Femur (tissue), 1 donor: ENCODE measurements around the gene PAX1.

Experiments
- DNase-seq: peaks from one replicate; pipeline ENCODE4 v3.0.0-alpha.2; 2017

Gene PAX1

GRCh38 chr20:21703717-21704407 is 1.6 kb upstream of the PAX1 start:
- no peak for DNase-seq

GRCh38 chr20:21704408-21705385 is 767 bp upstream of the PAX1 start:
- DNase-seq, result no peak

- no peak for DNase-seq
These were observed 1.1 kb downstream of the PAX1 start for GRCh38 chr20:21706261-21707195.

- no peak for DNase-seq
These were observed 1.8 kb downstream of the PAX1 start for GRCh38 chr20:21707267-21707666.

GRCh38 chr20:21707999-21708737 is 2.7 kb downstream of the PAX1 start:
- no peak for DNase-seq

- no peak for DNase-seq
These were observed 3.5 kb downstream of the PAX1 start for GRCh38 chr20:21708738-21709534.

- DNase-seq, result no peak
These were observed 4.1 kb downstream of the PAX1 start for GRCh38 chr20:21709535-21709904.

- no peak for DNase-seq
These were observed 4.9 kb downstream of the PAX1 start for GRCh38 chr20:21710341-21710740.

- DNase-seq, result no peak
These were observed 5.5 kb downstream of the PAX1 start for GRCh38 chr20:21710863-21711431.

- no peak for DNase-seq
These were observed 7.1 kb downstream of the PAX1 start for GRCh38 chr20:21712443-21713059.

- no peak for DNase-seq
These were observed 8.0 kb downstream of the PAX1 start for GRCh38 chr20:21713470-21713869.

GRCh38 chr20:21713901-21714296 is 8.4 kb downstream of the PAX1 start:
- DNase-seq, result no peak

- no peak for DNase-seq
These were observed 9.1 kb downstream of the PAX1 start for GRCh38 chr20:21714297-21715192.

GRCh38 chr20:21715193-21715881 is 9.9 kb downstream of the PAX1 start:
- DNase-seq, result no peak

- peak; percentile 77 for DNase-seq
These were observed 14.2 kb downstream of the PAX1 start for GRCh38 chr20:21719592-21720214.

GRCh38 chr20:21725892-21726291 is 20.4 kb downstream of the PAX1 start:
- no peak for DNase-seq

GRCh38 chr20:21729316-21729715 is 23.9 kb downstream of the PAX1 start:
- DNase-seq, result no peak

- DNase-seq, result no peak
These were observed 33.7 kb downstream of the PAX1 start for GRCh38 chr20:21739161-21739560.
